CD4-positive, alpha-beta T cell (primary cell): ENCODE measurements around the gene NUB1. TPM values are rescaled to one million over a fixed set of nuclear protein-coding genes. Genes with fewer than 3 reads are reported as not detected.

Experiments
- ATAC-seq: fragments of 200-7000 bp; cut with Tn5 transposase; one replicate; pipeline ENCODE4 v1.10.0; 2022; ENCODE audit warnings: mild to moderate bottlenecking; ENCODE audit not compliant: poor library complexity
- CTCF ChIA-PET: fragments of 350-600 bp; sonication (Branson Sonifier 250); formaldehyde crosslinking; loops from one replicate; lab custom pipeline; 2021; ENCODE audit warnings: antibody characterized with exemption, inconsistent platforms; lab: Charles Lee
- POLR2A ChIA-PET: fragments of 350-600 bp; sonication (Branson Sonifier 250); formaldehyde crosslinking; loops from one replicate; lab custom pipeline; 2021; ENCODE audit warnings: antibody characterized with exemption, inconsistent platforms; lab: Charles Lee
- DNase-seq, 14 experiments: peaks; one replicate each; pipeline ENCODE4 v3.0.0-alpha.2; 2013 to 2020; ENCODE audit warnings: mixed read lengths in 2 of 14
- H3K27ac ChIP-seq, 2 donors: one replicate each; pipeline versions ENCODE4 v1.5.1 to v1.7.0; 2013; ENCODE audit warnings: low read length in 2 of 2, low read depth in 1 of 2, mild to moderate bottlenecking in 1 of 2
- H3K27me3 ChIP-seq, 2 experiments: 1 replicate in 1 of 2; 2 replicates in 1 of 2; pipeline versions ENCODE4 v1.6.1 to v1.7.0; 2013; ENCODE audit warnings: low read length in 2 of 2, control low read depth in 1 of 2, mild to moderate bottlenecking in 1 of 2, moderate library complexity in 1 of 2; ENCODE audit not compliant: insufficient read depth in 2 of 2, control insufficient read depth in 1 of 2
- H3K36me3 ChIP-seq: one replicate; pipeline ENCODE4 v1.6.1; 2013; ENCODE audit warnings: low read length, control low read depth; ENCODE audit not compliant: insufficient read depth
- H3K4me1 ChIP-seq: one replicate; pipeline ENCODE4 v1.6.1; 2013; ENCODE audit warnings: low read length, control low read depth; ENCODE audit not compliant: insufficient read depth
- H3K4me3 ChIP-seq: one replicate; pipeline ENCODE4 v1.5.1; 2013; ENCODE audit warnings: mild to moderate bottlenecking, low read length, moderate library complexity
- H3K9me3 ChIP-seq, 2 experiments: 1 replicate in 1 of 2; 2 replicates in 1 of 2; pipeline versions ENCODE4 v1.6.1 to v1.7.0; 2013; ENCODE audit warnings: low read length in 2 of 2, mild to moderate bottlenecking in 2 of 2, control low read depth in 1 of 2, moderate library complexity in 1 of 2; ENCODE audit not compliant: control insufficient read depth in 1 of 2, insufficient read depth in 1 of 2
- H3K27ac Mint-ChIP-seq: one replicate; pipeline ENCODE4 v1.8.0; 2020; ENCODE audit warnings: mixed read lengths
- H3K27me3 Mint-ChIP-seq: one replicate; pipeline ENCODE4 v1.8.0; 2021; ENCODE audit warnings: mixed read lengths
- H3K36me3 Mint-ChIP-seq: one replicate; pipeline ENCODE4 v1.8.0; 2021; ENCODE audit warnings: low read depth, mixed read lengths
- H3K4me1 Mint-ChIP-seq: one replicate; pipeline ENCODE4 v1.8.0; 2021; ENCODE audit warnings: low read depth, mixed read lengths
- H3K4me3 Mint-ChIP-seq: one replicate; pipeline ENCODE4 v1.8.0; 2020; ENCODE audit warnings: mild to moderate bottlenecking, mixed read lengths
- H3K9me3 Mint-ChIP-seq: one replicate; pipeline ENCODE4 v1.8.0; 2020; ENCODE audit warnings: mixed read lengths
- CTCF ChIP-seq: fragments of 200-600 bp; IDR thresholded peaks from one replicate; pipeline ENCODE4 v1.8.0; 2022; ENCODE audit warnings: antibody characterized with exemption, mild to moderate bottlenecking
- intact Hi-C, 2 experiments: fragments of 100-400 bp; cut with DNase I in 1 of 2; cut with micrococcal nuclease in 1 of 2; formaldehyde crosslinking; loops; one replicate each; pipeline versions ENCODE4 v1.15.1 to v1.9.0; 2023 to 2025; cut with DNase I, micrococcal nuclease
- total RNA-seq, 174 experiments: library from RNA in 2 of 174; stranded (reverse) in 2 of 174; gene quantifications; one replicate each; pipeline ENCODE4 v1.2.3 and lab custom pipeline; 2021 to 2026

Gene NUB1
- total RNA-seq, 2 experiments from 2014 or later: 86.0 to 90.4 TPM

GRCh38 chr7:151336027-151336708, 5.4 kb upstream of the NUB1 start:
- H3K9me3 Mint-ChIP-seq: peaks cover 5% of the 10 kb centered on the region
- no peaks in the 10 kb centered on the region for H3K27me3 ChIP-seq
- no peak for TF ChIP-seq CTCF
- intact Hi-C loops: no loop called here
- no peak overlapping the region for H3K4me3 Mint-ChIP-seq
- no peaks in the 10 kb centered on the region for H3K36me3 ChIP-seq
- ATAC-seq: no peak
- no peak for DNase-seq
- H3K27ac Mint-ChIP-seq: no peak overlapping the region
- peaks cover 16% of the 10 kb centered on the region for H3K4me1 Mint-ChIP-seq
- H3K27ac ChIP-seq: no peak overlapping the region
- H3K4me3 ChIP-seq: no peak overlapping the region
- no peaks in the 10 kb centered on the region for H3K27me3 Mint-ChIP-seq
- H3K36me3 Mint-ChIP-seq: peaks cover 6% of the 10 kb centered on the region
- no peaks in the 10 kb centered on the region for H3K9me3 ChIP-seq
- ChIA-PET CTCF (no interaction called here), POLR2A (no interaction called here)
- peaks cover 17% of the 10 kb centered on the region for H3K4me1 ChIP-seq

GRCh38 chr7:151337346-151337745, 4.3 kb upstream of the NUB1 start:
- intact Hi-C loops: no loop called here
- Mint-ChIP-seq H3K27me3 (no peaks in the 10 kb centered on the region), H3K27ac (no peak overlapping the region), H3K4me1 (peaks cover 23% of the 10 kb centered on the region), H3K4me3 (no peak overlapping the region), H3K9me3 (peaks cover 5% of the 10 kb centered on the region), H3K36me3 (peaks cover 11% of the 10 kb centered on the region)
- H3K9me3 ChIP-seq: no peaks in the 10 kb centered on the region
- TF ChIP-seq CTCF: no peak
- no peak overlapping the region for H3K4me3 ChIP-seq
- no peak overlapping the region for H3K27ac ChIP-seq
- ChIA-PET POLR2A (no interaction called here), CTCF (interaction anchor here (1.9 kb wide), 1 partner anchor 22 kb away, joined by 5 read pairs; no protein-coding TSS in a partner anchor)
- no peaks in the 10 kb centered on the region for H3K36me3 ChIP-seq
- H3K4me1 ChIP-seq: peaks cover 20% of the 10 kb centered on the region
- no peaks in the 10 kb centered on the region for H3K27me3 ChIP-seq
- DNase-seq: no peak
- ATAC-seq: no peak

- ATAC-seq (no peak), DNase-seq (no peak)
- H3K4me1 Mint-ChIP-seq: peaks cover 36% of the 10 kb centered on the region
- no peaks in the 10 kb centered on the region for H3K9me3 ChIP-seq
- H3K9me3 Mint-ChIP-seq: peaks cover 5% of the 10 kb centered on the region
- no peak for TF ChIP-seq CTCF
- H3K27me3 ChIP-seq: no peaks in the 10 kb centered on the region
- no peak overlapping the region for H3K4me3 ChIP-seq
- ChIA-PET POLR2A (no interaction called here), CTCF (interaction anchor here (1.9 to 3.8 kb wide), 3 partner anchors 11 to 24 kb away, joined by 5 to 25 read pairs (median 10); no protein-coding TSS in a partner anchor)
- no peak overlapping the region for H3K4me3 Mint-ChIP-seq
- H3K27ac Mint-ChIP-seq: no peak overlapping the region
- intact Hi-C loops: loop anchor here in 1 of 2 experiments (2.0 kb wide), 1 partner anchor 22 kb away; no protein-coding TSS in a partner anchor
- H3K36me3 Mint-ChIP-seq: peaks cover 22% of the 10 kb centered on the region
- H3K27ac ChIP-seq: no peak overlapping the region
- peaks cover 4% of the 10 kb centered on the region for H3K36me3 ChIP-seq
- H3K27me3 Mint-ChIP-seq: no peaks in the 10 kb centered on the region
- peaks cover 32% of the 10 kb centered on the region for H3K4me1 ChIP-seq
Observed at GRCh38 chr7:151338809-151339208, 2.8 kb upstream of the NUB1 start.
